ENCODE measurements around the gene HHAT. TPM values are rescaled to one million over a fixed set of nuclear protein-coding genes. Genes with fewer than 3 reads are reported as not detected.
"Not testable (repeated sequence)": the region's sequence is repeated elsewhere in the genome, so short reads cannot be mapped to it uniquely, and the experiment has no call there.

The HHAT gene
- polyA plus RNA-seq, 2 donors: 1.6 to 1.8 TPM

GRCh38 chr1:210415846-210416448, 87.2 kb downstream of the HHAT start:
- no peaks in the 10 kb centered on the region for H3K9me3 ChIP-seq (ENCODE audit: control insufficient read depth in 2 of 2, insufficient read depth in 1 of 2, low read depth in 1 of 2, low read length in 1 of 2)
- no peaks in the 10 kb centered on the region for H3K36me3 ChIP-seq (ENCODE audit: control insufficient read depth in 2 of 2, insufficient read depth in 2 of 2, low read length in 1 of 2)
- H3K27me3 ChIP-seq (ENCODE audit: control insufficient read depth in 1 of 2, insufficient read depth in 2 of 2, low read length in 2 of 2): no peaks in the 10 kb centered on the region
- H3K27ac ChIP-seq (ENCODE audit: low read depth in 2 of 2, low read length in 1 of 2): no peak overlapping the region
- H3K4me3 ChIP-seq (ENCODE audit: low read depth in 1 of 2, low read length in 2 of 2): no peak overlapping the region
- 72 to 76% methylated on average over 9 of the region's 9 CpGs for WGBS, 2 donors
- peaks cover 0 to 2% of the 10 kb centered on the region in 2 donors for H3K4me1 ChIP-seq (ENCODE audit: control insufficient read depth in 2 of 2, insufficient read depth in 2 of 2, low read length in 1 of 2)

- Histone ChIP-seq H3K27ac (ENCODE audit: low read depth in 2 of 2, low read length in 1 of 2) (no peak overlapping the region), H3K9me3 (ENCODE audit: control insufficient read depth in 2 of 2, insufficient read depth in 1 of 2, low read depth in 1 of 2, low read length in 1 of 2) (no peaks in the 10 kb centered on the region), H3K4me3 (ENCODE audit: low read depth in 1 of 2, low read length in 2 of 2) (no peak overlapping the region), H3K36me3 (ENCODE audit: control insufficient read depth in 2 of 2, insufficient read depth in 2 of 2, low read length in 1 of 2) (no peaks in the 10 kb centered on the region), H3K4me1 (ENCODE audit: control insufficient read depth in 2 of 2, insufficient read depth in 2 of 2, low read length in 1 of 2) (peaks cover 0 to 2% of the 10 kb centered on the region in 2 donors), H3K27me3 (ENCODE audit: control insufficient read depth in 1 of 2, insufficient read depth in 2 of 2, low read length in 2 of 2) (no peaks in the 10 kb centered on the region)
- 89 to 95% methylated on average over 2 of the region's 2 CpGs for WGBS, 2 donors
Measured at GRCh38 chr1:210416681-210417080, 88.0 kb downstream of the HHAT start.

GRCh38 chr1:210417881-210418280, 89.2 kb downstream of the HHAT start:
- Histone ChIP-seq H3K27me3 (ENCODE audit: control insufficient read depth in 1 of 2, insufficient read depth in 2 of 2, low read length in 2 of 2) (no peaks in the 10 kb centered on the region), H3K9me3 (ENCODE audit: control insufficient read depth in 2 of 2, insufficient read depth in 1 of 2, low read depth in 1 of 2, low read length in 1 of 2) (no peaks in the 10 kb centered on the region), H3K4me3 (ENCODE audit: low read depth in 1 of 2, low read length in 2 of 2) (no peak overlapping the region), H3K4me1 (ENCODE audit: control insufficient read depth in 2 of 2, insufficient read depth in 2 of 2, low read length in 1 of 2) (peaks cover 0 to 2% of the 10 kb centered on the region in 2 donors), H3K27ac (ENCODE audit: low read depth in 2 of 2, low read length in 1 of 2) (no peak overlapping the region), H3K36me3 (ENCODE audit: control insufficient read depth in 2 of 2, insufficient read depth in 2 of 2, low read length in 1 of 2) (no peaks in the 10 kb centered on the region)
- WGBS, 2 donors: 91 to 92% methylated on average over 5 of the region's 5 CpGs

- 71 to 75% methylated on average over 7 of the region's 7 CpGs for WGBS, 2 donors
- H3K27me3 ChIP-seq (ENCODE audit: control insufficient read depth in 1 of 2, insufficient read depth in 2 of 2, low read length in 2 of 2): no peaks in the 10 kb centered on the region
- H3K4me1 ChIP-seq (ENCODE audit: control insufficient read depth in 2 of 2, insufficient read depth in 2 of 2, low read length in 1 of 2): peaks cover 0 to 2% of the 10 kb centered on the region in 2 donors
- no peak overlapping the region for H3K4me3 ChIP-seq (ENCODE audit: low read depth in 1 of 2, low read length in 2 of 2)
- no peaks in the 10 kb centered on the region for H3K36me3 ChIP-seq (ENCODE audit: control insufficient read depth in 2 of 2, insufficient read depth in 2 of 2, low read length in 1 of 2)
- H3K27ac ChIP-seq (ENCODE audit: low read depth in 2 of 2, low read length in 1 of 2): no peak overlapping the region
- H3K9me3 ChIP-seq (ENCODE audit: control insufficient read depth in 2 of 2, insufficient read depth in 1 of 2, low read depth in 1 of 2, low read length in 1 of 2): no peaks in the 10 kb centered on the region
Measured at GRCh38 chr1:210418863-210419650, 90.4 kb downstream of the HHAT start.

GRCh38 chr1:210426696-210427095, 98.0 kb downstream of the HHAT start:
- H3K36me3 ChIP-seq (ENCODE audit: control insufficient read depth in 2 of 2, insufficient read depth in 2 of 2, low read length in 1 of 2); H3K27ac ChIP-seq (ENCODE audit: low read depth in 2 of 2, low read length in 1 of 2); H3K4me3 ChIP-seq (ENCODE audit: low read depth in 1 of 2, low read length in 2 of 2); H3K27me3 ChIP-seq (ENCODE audit: control insufficient read depth in 1 of 2, insufficient read depth in 2 of 2, low read length in 2 of 2); H3K9me3 ChIP-seq (ENCODE audit: control insufficient read depth in 2 of 2, insufficient read depth in 1 of 2, low read depth in 1 of 2, low read length in 1 of 2); H3K4me1 ChIP-seq (ENCODE audit: control insufficient read depth in 2 of 2, insufficient read depth in 2 of 2, low read length in 1 of 2): not testable (repeated sequence)
- 90 to 92% methylated on average over 1 of the region's 1 CpG for WGBS, 2 donors

GRCh38 chr1:210428696-210429095, 100.0 kb downstream of the HHAT start:
- Histone ChIP-seq H3K9me3 (ENCODE audit: control insufficient read depth in 2 of 2, insufficient read depth in 1 of 2, low read depth in 1 of 2, low read length in 1 of 2) (no peaks in the 10 kb centered on the region), H3K4me1 (ENCODE audit: control insufficient read depth in 2 of 2, insufficient read depth in 2 of 2, low read length in 1 of 2) (no peaks in the 10 kb centered on the region), H3K4me3 (ENCODE audit: low read depth in 1 of 2, low read length in 2 of 2) (no peak overlapping the region), H3K36me3 (ENCODE audit: control insufficient read depth in 2 of 2, insufficient read depth in 2 of 2, low read length in 1 of 2) (no peaks in the 10 kb centered on the region), H3K27ac (ENCODE audit: low read depth in 2 of 2, low read length in 1 of 2) (no peak overlapping the region), H3K27me3 (ENCODE audit: control insufficient read depth in 1 of 2, insufficient read depth in 2 of 2, low read length in 2 of 2) (no peaks in the 10 kb centered on the region)
- WGBS, 2 donors: 95 to 96% methylated on average over 7 of the region's 7 CpGs

GRCh38 chr1:210434223-210434622, 105.5 kb downstream of the HHAT start:
- Histone ChIP-seq H3K27me3 (ENCODE audit: control insufficient read depth in 1 of 2, insufficient read depth in 2 of 2, low read length in 2 of 2) (no peaks in the 10 kb centered on the region), H3K4me3 (ENCODE audit: low read depth in 1 of 2, low read length in 2 of 2) (no peak overlapping the region), H3K36me3 (ENCODE audit: control insufficient read depth in 2 of 2, insufficient read depth in 2 of 2, low read length in 1 of 2) (no peaks in the 10 kb centered on the region), H3K27ac (ENCODE audit: low read depth in 2 of 2, low read length in 1 of 2) (no peak overlapping the region), H3K4me1 (ENCODE audit: control insufficient read depth in 2 of 2, insufficient read depth in 2 of 2, low read length in 1 of 2) (no peaks in the 10 kb centered on the region), H3K9me3 (ENCODE audit: control insufficient read depth in 2 of 2, insufficient read depth in 1 of 2, low read depth in 1 of 2, low read length in 1 of 2) (no peaks in the 10 kb centered on the region)
- 79 to 89% methylated on average over 4 of the region's 4 CpGs for WGBS, 2 donors

GRCh38 chr1:210437111-210437510, 108.4 kb downstream of the HHAT start:
- WGBS, 2 donors: 94 to 95% methylated on average over 6 of the region's 6 CpGs
- Histone ChIP-seq H3K27me3 (ENCODE audit: control insufficient read depth in 1 of 2, insufficient read depth in 2 of 2, low read length in 2 of 2) (no peaks in the 10 kb centered on the region), H3K4me1 (ENCODE audit: control insufficient read depth in 2 of 2, insufficient read depth in 2 of 2, low read length in 1 of 2) (no peaks in the 10 kb centered on the region), H3K27ac (ENCODE audit: low read depth in 2 of 2, low read length in 1 of 2) (no peak overlapping the region), H3K4me3 (ENCODE audit: low read depth in 1 of 2, low read length in 2 of 2) (no peak overlapping the region), H3K9me3 (ENCODE audit: control insufficient read depth in 2 of 2, insufficient read depth in 1 of 2, low read depth in 1 of 2, low read length in 1 of 2) (no peaks in the 10 kb centered on the region), H3K36me3 (ENCODE audit: control insufficient read depth in 2 of 2, insufficient read depth in 2 of 2, low read length in 1 of 2) (no peaks in the 10 kb centered on the region)

- Histone ChIP-seq H3K27ac (ENCODE audit: low read depth in 2 of 2, low read length in 1 of 2) (no peak overlapping the region), H3K27me3 (ENCODE audit: control insufficient read depth in 1 of 2, insufficient read depth in 2 of 2, low read length in 2 of 2) (no peaks in the 10 kb centered on the region), H3K36me3 (ENCODE audit: control insufficient read depth in 2 of 2, insufficient read depth in 2 of 2, low read length in 1 of 2) (no peaks in the 10 kb centered on the region), H3K4me1 (ENCODE audit: control insufficient read depth in 2 of 2, insufficient read depth in 2 of 2, low read length in 1 of 2) (no peaks in the 10 kb centered on the region), H3K4me3 (ENCODE audit: low read depth in 1 of 2, low read length in 2 of 2) (no peak overlapping the region), H3K9me3 (ENCODE audit: control insufficient read depth in 2 of 2, insufficient read depth in 1 of 2, low read depth in 1 of 2, low read length in 1 of 2) (no peaks in the 10 kb centered on the region)
- WGBS, 2 donors: 90 to 93% methylated on average over 1 of the region's 1 CpG
Measured at GRCh38 chr1:210437781-210438180, 109.1 kb downstream of the HHAT start.
